Heart left ventricle (tissue), 16 donors: Measurements from ENCODE around the gene ELP6. TPM values are rescaled to one million over a fixed set of nuclear protein-coding genes. Genes with fewer than 3 reads are reported as not detected.

Experiments
- ATAC-seq, 4 donors: fragments of 200-7000 bp; cut with Tn5 transposase; one replicate each; pipeline ENCODE4 v1.9.1; 2020 to 2022; ENCODE audit warnings: moderate library complexity in 4 of 4, mild to moderate bottlenecking in 3 of 4, moderate number of reproducible peaks in 1 of 4
- DNase-seq, 5 donors: peaks; one replicate each; pipeline ENCODE4 v3.0.0-alpha.2; 2020
- H3K27ac ChIP-seq, 12 donors: fragments of 200-600 bp; sonication (generic) in 4 of 12; one replicate each; pipeline versions ENCODE4 v1.5.0 to v1.8.0; 2016 to 2022; ENCODE audit warnings: mild to moderate bottlenecking in 2 of 12
- H3K27me3 ChIP-seq, 9 donors: fragments of 200-600 bp; sonication (generic) in 2 of 9; one replicate each; pipeline versions ENCODE4 v1.5.1 to v1.8.0; 2016 to 2022; ENCODE audit warnings: mild to moderate bottlenecking in 3 of 9
- H3K36me3 ChIP-seq, 9 donors: fragments of 200-600 bp; sonication (generic) in 2 of 9; one replicate each; pipeline versions ENCODE4 v1.5.0 to v1.8.0; 2018 to 2022; ENCODE audit warnings: mild to moderate bottlenecking in 2 of 9
- H3K4me1 ChIP-seq, 12 donors: fragments of 200-600 bp; sonication (generic) in 4 of 12; one replicate each; pipeline versions ENCODE4 v1.5.0 to v1.8.0; 2016 to 2022; ENCODE audit warnings: mild to moderate bottlenecking in 3 of 12
- H3K4me3 ChIP-seq, 12 donors: fragments of 200-600 bp; sonication (generic) in 4 of 12; one replicate each; pipeline versions ENCODE4 v1.5.0 to v1.8.0; 2017 to 2022; ENCODE audit warnings: mild to moderate bottlenecking in 9 of 12, moderate library complexity in 4 of 12
- H3K9me3 ChIP-seq, 12 donors: fragments of 200-600 bp; sonication (generic) in 4 of 12; one replicate each; pipeline versions ENCODE4 v1.5.0 to v1.8.0; 2016 to 2022; ENCODE audit warnings: mild to moderate bottlenecking in 1 of 12
- POLR2A ChIP-seq, 2 donors: fragments of 450-650 bp; IDR thresholded peaks; one replicate each; pipeline ENCODE4 v1.6.1; 2017; ENCODE audit warnings: antibody characterized with exemption in 2 of 2, mild to moderate bottlenecking in 2 of 2, moderate library complexity in 2 of 2
- WGBS, 4 donors: extraction: QIAGEN DNeasy Blood & Tissue Kit in 2 of 4; methylation state at CpG; one replicate each; pipeline versions ENCODE4 v1.1.5 to v1.1.7; 2013 to 2018; 5-methylcytosine and 5-hydroxymethylcytosine counted together
- intact Hi-C, 10 donors: fragments of 100-400 bp; cut with DNase I; formaldehyde crosslinking; loops; one replicate each; pipeline versions ENCODE4 v1.11.1 to v1.14.2; 2022
- polyA plus RNA-seq, 2 donors: library from polyadenylated mRNA; stranded (reverse); fragments of 200-250 nt; gene quantifications; one replicate each; pipeline ENCODE4 v1.2.3, GENCODE V29; 2013
- total RNA-seq, 9 donors: library from RNA; depleted of rRNA in 2 of 9; stranded (reverse); fragments of >200 nt in 2 of 9; fragmentation: NEBNext Ultra II Directional in 3 of 9; extraction: Animal tissue kit (Norgen Biotek cat#: 25700) in 3 of 9; gene quantifications; one replicate each; pipeline versions ENCODE4 v1.1.0 to v1.2.4, GENCODE V29; 2016 to 2023
- TF ChIP-seq, protein P1 (sequence below), 12 donors: fragments of 200-600 bp; sonication (generic) in 4 of 12; IDR thresholded peaks; one replicate each; pipeline versions ENCODE4 v1.5.0 to v1.8.0; 2018 to 2022; ENCODE audit warnings: antibody characterized with exemption in 12 of 12, mild to moderate bottlenecking in 5 of 12
- donor health status: ischemic (EF 13 %, LVEDD 7.1; RV severe dilation, severe dysfunction).
- donor health status: healthy with polysubstance abuse.
- donor health status: DM: no; HTN: yes; CAD: no.
- donor health status: DM: no; HTN: no; CAD: no.
- donor health status: ischemic (EF 25% LVEDD 6.9; RV normal size, moderate dysfunction).
- donor health status: ischemic (EF 25% LVEDD 5.7; RV mildly dilated, moderate dysfunction).
- donor health status: healthy.
- donor health status: DM: yes; HTN: yes; CAD: no.
- donor health status: ischemic (EF 35%, LVEDD 5.7; RV mildly dilated, moderate dysfunction).
- donor health status: nonischemic (EF 11% LVEDD 7.7; RV severe dilation, severe dysfunction).
- donor health status: DM: yes; HTN: yes; CAD: no.
- donor health status: PGD.
- donor health status: ischemic (EF 29% LVEDD 5.4; RV normal size, mild dysfunction).
- donor health status: nonischemic (EF 23%, LVEDD 6.1; RV moderate dilation, normal function).

The ELP6 gene
- total and polyA plus RNA-seq, 11 donors = 14.9 to 33.5 (median 20.0) TPM

DNA sequence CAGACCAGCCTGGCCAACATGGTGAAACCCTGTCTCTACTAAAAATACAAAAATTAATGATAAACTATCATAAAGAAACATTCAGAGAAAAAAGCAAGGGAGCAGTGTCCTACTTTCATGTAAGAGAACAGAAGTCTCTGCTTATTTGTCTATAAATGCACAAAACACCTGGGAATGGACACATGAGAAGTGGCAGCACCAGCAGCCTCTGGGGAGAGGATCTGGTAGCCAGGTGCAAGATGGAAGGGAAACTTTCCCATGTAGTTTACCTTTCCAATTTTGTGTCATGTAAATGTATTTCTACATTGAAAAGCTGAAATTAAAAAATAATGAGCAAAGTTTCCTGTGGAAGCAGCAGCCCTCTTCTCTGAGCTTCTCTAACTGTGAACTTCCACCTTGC is 56.5 kb downstream of the ELP6 start:
- H3K27ac ChIP-seq = no peak overlapping the region
- intact Hi-C loops = no loop called here
- TF ChIP-seq, protein P1, sequence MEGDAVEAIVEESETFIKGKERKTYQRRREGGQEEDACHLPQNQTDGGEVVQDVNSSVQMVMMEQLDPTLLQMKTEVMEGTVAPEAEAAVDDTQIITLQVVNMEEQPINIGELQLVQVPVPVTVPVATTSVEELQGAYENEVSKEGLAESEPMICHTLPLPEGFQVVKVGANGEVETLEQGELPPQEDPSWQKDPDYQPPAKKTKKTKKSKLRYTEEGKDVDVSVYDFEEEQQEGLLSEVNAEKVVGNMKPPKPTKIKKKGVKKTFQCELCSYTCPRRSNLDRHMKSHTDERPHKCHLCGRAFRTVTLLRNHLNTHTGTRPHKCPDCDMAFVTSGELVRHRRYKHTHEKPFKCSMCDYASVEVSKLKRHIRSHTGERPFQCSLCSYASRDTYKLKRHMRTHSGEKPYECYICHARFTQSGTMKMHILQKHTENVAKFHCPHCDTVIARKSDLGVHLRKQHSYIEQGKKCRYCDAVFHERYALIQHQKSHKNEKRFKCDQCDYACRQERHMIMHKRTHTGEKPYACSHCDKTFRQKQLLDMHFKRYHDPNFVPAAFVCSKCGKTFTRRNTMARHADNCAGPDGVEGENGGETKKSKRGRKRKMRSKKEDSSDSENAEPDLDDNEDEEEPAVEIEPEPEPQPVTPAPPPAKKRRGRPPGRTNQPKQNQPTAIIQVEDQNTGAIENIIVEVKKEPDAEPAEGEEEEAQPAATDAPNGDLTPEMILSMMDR (IDR thresholded peaks at IDR 0.05) = no peak
- TF ChIP-seq POLR2A (IDR thresholded peaks at IDR 0.05) = no peak
- peaks cover 0 to 10% (median 0%) of the 10 kb centered on the region in 12 donors for H3K4me1 ChIP-seq
- DNase-seq = no peak
- no peaks in the 10 kb centered on the region for H3K27me3 ChIP-seq
- no peak for ATAC-seq
- no peak overlapping the region for H3K4me3 ChIP-seq
- no peaks in the 10 kb centered on the region for H3K36me3 ChIP-seq
- H3K9me3 ChIP-seq = peaks cover 0 to 12% (median 0%) of the 10 kb centered on the region in 12 donors

- no peak for DNase-seq
Measured at GRCh38 chr3:47455806-47456452, 57.6 kb downstream of the ELP6 start.

DNA sequence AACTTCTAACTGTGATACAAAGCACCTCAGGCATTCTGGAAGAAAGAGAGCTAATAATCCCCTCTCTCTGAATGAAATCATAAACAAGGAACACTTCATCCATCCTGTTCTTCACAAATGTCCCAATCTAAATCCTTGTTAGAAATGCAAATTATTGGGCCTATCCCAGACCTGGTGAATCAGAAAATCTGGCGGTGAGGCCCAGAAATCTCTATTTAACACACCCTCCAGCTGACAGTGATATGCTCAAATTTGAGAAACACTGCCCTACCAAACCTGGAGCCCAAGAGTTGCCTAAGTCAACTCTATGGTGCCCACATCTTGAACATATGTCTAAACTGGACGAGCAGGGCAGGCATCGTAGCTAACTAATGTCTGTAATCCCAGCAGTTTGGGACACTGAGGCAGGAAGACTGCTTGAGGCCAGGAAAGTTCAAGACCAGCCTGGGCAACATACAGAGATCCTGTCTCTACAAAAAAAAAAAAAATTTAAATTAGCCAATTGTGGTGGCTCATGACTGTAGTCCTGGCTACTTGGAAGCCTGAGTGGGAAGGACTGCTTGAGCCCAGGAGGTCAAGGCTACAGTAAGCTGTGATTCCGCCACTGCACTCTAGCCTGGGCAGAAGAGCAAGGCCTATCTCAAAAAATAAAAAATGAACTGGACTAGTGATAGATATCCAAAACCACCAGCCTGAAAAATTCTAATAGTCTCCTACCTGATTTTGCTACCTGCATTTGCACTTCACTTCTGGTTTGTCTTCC is 60.9 kb downstream of the ELP6 start:
- H3K4me3 ChIP-seq = no peak overlapping the region
- peaks cover 0 to 9% (median 0%) of the 10 kb centered on the region in 12 donors for H3K9me3 ChIP-seq
- intact Hi-C loops = no loop called here
- no peak for ATAC-seq
- H3K4me1 ChIP-seq = peaks cover 0 to 10% (median 0%) of the 10 kb centered on the region in 12 donors
- TF ChIP-seq POLR2A (IDR thresholded peaks at IDR 0.05) = no peak
- TF ChIP-seq, protein P1 (IDR thresholded peaks at IDR 0.05) = no peak
- no peak for DNase-seq
- H3K27ac ChIP-seq = no peak overlapping the region
- WGBS, 4 donors = 72 to 100% (median 90%) methylated on average over 4 of the region's 4 CpGs
- no peaks in the 10 kb centered on the region for H3K27me3 ChIP-seq
- no peaks in the 10 kb centered on the region for H3K36me3 ChIP-seq

More at GRCh38 chr3:47455806-47456452, 57.6 kb downstream of the ELP6 start:
- Histone ChIP-seq H3K4me1 (peaks cover 0 to 10% (median 0%) of the 10 kb centered on the region in 12 donors), H3K9me3 (peaks cover 0 to 12% (median 0%) of the 10 kb centered on the region in 12 donors), H3K4me3 (no peak overlapping the region), H3K27ac (no peak overlapping the region), H3K27me3 (no peaks in the 10 kb centered on the region), H3K36me3 (no peaks in the 10 kb centered on the region)
- intact Hi-C loops = no loop called here
- ATAC-seq = no peak
- TF ChIP-seq, protein P1 (IDR thresholded peaks at IDR 0.05) = no peak
- TF ChIP-seq POLR2A (IDR thresholded peaks at IDR 0.05) = no peak
- WGBS, 4 donors = 85 to 92% (median 89%) methylated on average over 3 of the region's 3 CpGs

Other genes with a start within 250 kb of the ELP6 start
- 10 to 100 TPM in 3 of 9 donors, 1 to 10 TPM in 6; 5.2 to 13.0 (median 8.6) TPM for gene KIF9, start 230.9 kb downstream of the ELP6 start, total RNA-seq
- 10 to 100 TPM in 1 of 2 donors, 1 to 10 TPM in 1; 8.7 to 19.2 TPM for gene KIF9, start 230.9 kb downstream of the ELP6 start, polyA plus RNA-seq
- 10 to 100 TPM; 15.2 to 51.0 (median 43.5) TPM for gene KLHL18, start 230.8 kb downstream of the ELP6 start, total RNA-seq
- 100 to 1,000 TPM in 1 of 2 donors, 10 to 100 TPM in 1; 50.4 to 109 TPM for gene KLHL18, start 230.8 kb downstream of the ELP6 start, polyA plus RNA-seq
- 10 to 100 TPM; 13.0 to 30.3 (median 19.5) TPM for gene PTPN23, start 132.7 kb downstream of the ELP6 start, total RNA-seq
- gene PTPN23, start 132.7 kb downstream of the ELP6 start, polyA plus RNA-seq = 10 to 100 TPM; 11.0 to 17.4 TPM
- gene SCAP, start 37.8 kb downstream of the ELP6 start, total RNA-seq = 10 to 100 TPM; 37.2 to 71.6 (median 41.8) TPM
- gene SCAP, start 37.8 kb downstream of the ELP6 start, polyA plus RNA-seq = 10 to 100 TPM; 36.8 to 55.5 TPM
- under 1 TPM; 0.12 to 0.86 (median 0.25) TPM for gene CSPG5, start 65.2 kb upstream of the ELP6 start, total RNA-seq
- under 1 TPM in 1 of 2 donors, not detected in 1; 0.61 TPM for gene CSPG5, start 65.2 kb upstream of the ELP6 start, polyA plus RNA-seq